ENCODE data around the gene CXCR4. TPM values are rescaled to one million over a fixed set of nuclear protein-coding genes. Genes with fewer than 3 reads are reported as not detected.

CXCR4 gene
- total RNA-seq, 2 donors from 2014 or later, result 11.9 to 12.4 TPM

GRCh38 chr2:136067897-136068580, 49.9 kb downstream of the CXCR4 start:
- no peak for TF ChIP-seq CTCF (IDR thresholded peaks at IDR 0.05)
- no peaks in the 10 kb centered on the region for H3K36me3 ChIP-seq
- DNase-seq (ENCODE audit: low spot score), result no peak
- no peaks in the 10 kb centered on the region for H3K9me3 ChIP-seq
- no peaks in the 10 kb centered on the region for H3K27me3 ChIP-seq
- H3K27ac ChIP-seq, result no peak overlapping the region
- no peaks in the 10 kb centered on the region for H3K4me1 ChIP-seq
- no peak overlapping the region for H3K4me3 ChIP-seq

GRCh38 chr2:136067459-136067858, 50.5 kb downstream of the CXCR4 start:
- no peak for TF ChIP-seq CTCF (IDR thresholded peaks at IDR 0.05)
- no peaks in the 10 kb centered on the region for H3K4me1 ChIP-seq
- no peaks in the 10 kb centered on the region for H3K36me3 ChIP-seq
- no peak for DNase-seq (ENCODE audit: low spot score)
- H3K27ac ChIP-seq, result no peak overlapping the region
- no peaks in the 10 kb centered on the region for H3K27me3 ChIP-seq
- H3K9me3 ChIP-seq, result no peaks in the 10 kb centered on the region
- H3K4me3 ChIP-seq, result no peak overlapping the region

GRCh38 chr2:136065907-136066306, 52.0 kb downstream of the CXCR4 start:
- H3K4me1 ChIP-seq, result no peaks in the 10 kb centered on the region
- H3K27me3 ChIP-seq, result no peaks in the 10 kb centered on the region
- no peak for DNase-seq (ENCODE audit: low spot score)

GRCh38 chr2:136065384-136065783, 52.6 kb downstream of the CXCR4 start:
- no peak for TF ChIP-seq CTCF (IDR thresholded peaks at IDR 0.05)
- no peak for DNase-seq (ENCODE audit: low spot score)
- Histone ChIP-seq H3K27me3 (no peaks in the 10 kb centered on the region), H3K4me1 (no peaks in the 10 kb centered on the region), H3K4me3 (no peak overlapping the region), H3K9me3 (no peaks in the 10 kb centered on the region), H3K27ac (no peak overlapping the region), H3K36me3 (no peaks in the 10 kb centered on the region)

More at GRCh38 chr2:136065907-136066306, 52.0 kb downstream of the CXCR4 start:
- Histone ChIP-seq H3K9me3 (no peaks in the 10 kb centered on the region), H3K4me3 (no peak overlapping the region), H3K27ac (no peak overlapping the region), H3K36me3 (no peaks in the 10 kb centered on the region)
- TF ChIP-seq CTCF (IDR thresholded peaks at IDR 0.05), result no peak

Other genes starting within 250 kb of the CXCR4 start
- gene MCM6, start 241.7 kb downstream of the CXCR4 start, total RNA-seq, result 1 to 10 TPM; 3.2 to 4.4 TPM
- gene DARS1, start 132.5 kb downstream of the CXCR4 start, total RNA-seq, result 10 to 100 TPM; 42.4 to 57.8 TPM

Measured in right atrium auricular region (tissue), 2 donors.